MM.1S (cell line): ENCODE data around the gene MAGI1.

ENCODE experiments used
- DNase-seq: peaks from one replicate; pipeline ENCODE4 v3.0.0-alpha.2; 2015
- H2AFZ ChIP-seq: fragments of 300-600 bp; sonication (generic); 2 replicates; pipeline ENCODE4 v1.6.0; 2016; ENCODE audit warnings: antibody characterized with exemption, low read length
- H3F3A ChIP-seq: fragments of 300-600 bp; sonication (generic); 2 replicates; pipeline ENCODE4 v1.6.1; 2016; ENCODE audit warnings: mild to moderate bottlenecking, antibody characterized with exemption, low read length, moderate library complexity, mixed read lengths; ENCODE audit not compliant: insufficient read depth
- H3K27ac ChIP-seq: fragments of 300-600 bp; sonication (generic); 2 replicates; pipeline ENCODE4 v1.5.1; 2016; ENCODE audit warnings: mild to moderate bottlenecking, low read length
- H3K27me3 ChIP-seq: fragments of 300-600 bp; sonication (generic); replicated peaks from 2 replicates; pipeline ENCODE4 v1.6.0; 2016; ENCODE audit warnings: low read length; ENCODE audit not compliant: insufficient read depth
- H3K36me3 ChIP-seq: fragments of 300-600 bp; sonication (generic); replicated peaks from 2 replicates; pipeline ENCODE4 v1.6.1; 2016; ENCODE audit warnings: mild to moderate bottlenecking, low read length, mixed read lengths; ENCODE audit not compliant: insufficient read depth
- H3K4me1 ChIP-seq: fragments of 300-600 bp; sonication (generic); 2 replicates; pipeline ENCODE4 v1.6.1; 2016; ENCODE audit warnings: low read length, mixed read lengths
- H3K4me2 ChIP-seq: fragments of 300-600 bp; sonication (generic); 2 replicates; pipeline ENCODE4 v1.6.0; 2016; ENCODE audit warnings: low read depth, low read length
- H3K4me3 ChIP-seq: fragments of 300-600 bp; sonication (generic); 2 replicates; pipeline ENCODE4 v1.5.1; 2016; ENCODE audit warnings: low read length, mixed read lengths
- H3K79me2 ChIP-seq: fragments of 300-600 bp; sonication (generic); 2 replicates; pipeline ENCODE4 v1.6.1; 2016; ENCODE audit warnings: mixed run types, low read length, mixed read lengths
- H3K9ac ChIP-seq: fragments of 300-600 bp; sonication (generic); 2 replicates; pipeline ENCODE4 v1.6.1; 2016; ENCODE audit warnings: low read length, mixed read lengths
- H3K9me2 ChIP-seq: fragments of 300-600 bp; sonication (generic); replicated peaks from 2 replicates; pipeline ENCODE4 v1.6.1; 2016; ENCODE audit warnings: mild to moderate bottlenecking, low read length, mixed read lengths; ENCODE audit not compliant: insufficient read depth
- H3K9me3 ChIP-seq: fragments of 300-600 bp; sonication (generic); replicated peaks from 2 replicates; pipeline ENCODE4 v1.6.1; 2016; ENCODE audit warnings: mild to moderate bottlenecking, low read length, mixed read lengths; ENCODE audit not compliant: insufficient read depth
- H4K20me1 ChIP-seq: fragments of 300-600 bp; sonication (generic); 2 replicates; pipeline ENCODE4 v1.6.1; 2016; ENCODE audit warnings: mild to moderate bottlenecking, low read length, moderate library complexity, mixed read lengths; ENCODE audit not compliant: insufficient read depth
- EZH2 ChIP-seq: fragments of 300-600 bp; sonication (generic); optimal IDR thresholded peaks from 2 replicates; pipeline ENCODE3; 2017; ENCODE audit warnings: low read depth, mild to moderate bottlenecking, antibody characterized with exemption, low read length, mixed read lengths
- EZH2phosphoT487 ChIP-seq: fragments of 300-600 bp; sonication (generic); IDR thresholded peaks from 2 replicates; pipeline ENCODE4 v1.6.1; 2018; ENCODE audit warnings: antibody characterized with exemption, low read length
- TF ChIP-seq, protein P1 (sequence below): fragments of 300-600 bp; sonication (generic); IDR thresholded peaks from 2 replicates; pipeline ENCODE4 v1.5.1; 2016; ENCODE audit warnings: antibody characterized with exemption, low read length, mixed read lengths

Gene MAGI1

DNA sequence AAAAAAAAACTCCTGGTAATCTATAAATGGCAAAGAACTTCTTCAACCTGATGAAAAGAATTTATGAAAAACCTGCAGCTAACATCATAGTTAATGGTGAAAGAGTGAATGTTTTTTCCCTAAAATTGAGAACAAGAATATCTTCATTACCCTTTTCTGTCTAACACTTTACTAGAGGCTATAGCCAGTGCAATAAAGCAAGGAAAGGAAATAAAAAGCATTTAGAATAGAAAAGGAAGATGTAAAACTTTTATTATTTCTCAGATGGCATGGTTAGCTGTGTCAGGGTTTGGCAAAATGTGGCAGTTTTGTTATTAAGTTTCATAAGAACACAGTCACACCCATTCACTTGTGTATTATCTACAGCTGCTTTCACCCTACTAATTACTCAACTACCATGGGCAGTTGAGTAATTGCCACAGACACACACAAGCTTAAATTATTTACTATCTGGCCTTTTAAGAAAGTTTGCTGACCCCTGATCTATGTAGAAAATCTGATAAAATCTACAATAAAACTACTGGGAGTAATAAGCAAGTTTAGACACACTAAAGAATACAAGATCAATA, 465.1 kb downstream of the MAGI1 start:
- H3K27ac ChIP-seq: no peak overlapping the region
- H3F3A ChIP-seq: no peaks in the 10 kb centered on the region
- H3K9me2 ChIP-seq: no peaks in the 10 kb centered on the region
- H3K4me3 ChIP-seq: no peak overlapping the region
- no peaks in the 10 kb centered on the region for H3K27me3 ChIP-seq
- H3K4me1 ChIP-seq: no peaks in the 10 kb centered on the region
- no peaks in the 10 kb centered on the region for H4K20me1 ChIP-seq
- no peak for DNase-seq
- no peak overlapping the region for H3K9ac ChIP-seq
- TF ChIP-seq, protein P1, sequence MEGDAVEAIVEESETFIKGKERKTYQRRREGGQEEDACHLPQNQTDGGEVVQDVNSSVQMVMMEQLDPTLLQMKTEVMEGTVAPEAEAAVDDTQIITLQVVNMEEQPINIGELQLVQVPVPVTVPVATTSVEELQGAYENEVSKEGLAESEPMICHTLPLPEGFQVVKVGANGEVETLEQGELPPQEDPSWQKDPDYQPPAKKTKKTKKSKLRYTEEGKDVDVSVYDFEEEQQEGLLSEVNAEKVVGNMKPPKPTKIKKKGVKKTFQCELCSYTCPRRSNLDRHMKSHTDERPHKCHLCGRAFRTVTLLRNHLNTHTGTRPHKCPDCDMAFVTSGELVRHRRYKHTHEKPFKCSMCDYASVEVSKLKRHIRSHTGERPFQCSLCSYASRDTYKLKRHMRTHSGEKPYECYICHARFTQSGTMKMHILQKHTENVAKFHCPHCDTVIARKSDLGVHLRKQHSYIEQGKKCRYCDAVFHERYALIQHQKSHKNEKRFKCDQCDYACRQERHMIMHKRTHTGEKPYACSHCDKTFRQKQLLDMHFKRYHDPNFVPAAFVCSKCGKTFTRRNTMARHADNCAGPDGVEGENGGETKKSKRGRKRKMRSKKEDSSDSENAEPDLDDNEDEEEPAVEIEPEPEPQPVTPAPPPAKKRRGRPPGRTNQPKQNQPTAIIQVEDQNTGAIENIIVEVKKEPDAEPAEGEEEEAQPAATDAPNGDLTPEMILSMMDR: no peak
- TF ChIP-seq EZH2phosphoT487: no peak
- no peak for TF ChIP-seq EZH2
- H3K79me2 ChIP-seq: no peaks in the 10 kb centered on the region
- H3K9me3 ChIP-seq: no peaks in the 10 kb centered on the region
- H3K4me2 ChIP-seq: no peak overlapping the region
- no peaks in the 10 kb centered on the region for H3K36me3 ChIP-seq
- H2AFZ ChIP-seq: no peak overlapping the region

DNA sequence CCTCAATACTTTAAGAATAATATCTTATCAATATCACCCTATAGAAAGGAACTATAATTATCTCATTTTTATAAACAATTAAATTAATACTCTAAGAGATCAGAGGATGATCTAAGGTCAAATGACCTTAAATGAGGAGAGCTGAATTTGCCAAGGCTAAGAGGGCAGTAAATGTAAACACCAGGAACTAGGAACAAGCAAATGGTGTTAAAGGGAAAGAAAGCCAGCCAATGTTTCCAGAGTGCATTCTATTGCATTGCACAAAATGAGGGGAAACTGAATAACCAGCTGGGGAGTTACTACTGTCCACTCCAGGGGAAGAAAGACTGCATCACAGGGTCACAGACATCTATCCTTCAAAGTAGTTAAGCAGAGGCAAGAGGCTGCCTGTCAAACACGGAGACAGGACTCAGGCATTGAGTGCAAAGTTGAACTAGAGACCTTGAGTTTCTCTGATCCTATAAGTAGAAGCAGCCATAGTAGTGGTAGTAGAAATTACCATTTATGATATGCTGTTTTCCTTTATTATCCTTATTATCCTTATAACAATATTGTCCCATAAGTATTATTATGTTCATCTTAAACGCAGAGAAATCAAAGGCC, 466.4 kb downstream of the MAGI1 start:
- no peak overlapping the region for H3K4me2 ChIP-seq
- no peak for DNase-seq
- no peak overlapping the region for H3K27ac ChIP-seq

DNA sequence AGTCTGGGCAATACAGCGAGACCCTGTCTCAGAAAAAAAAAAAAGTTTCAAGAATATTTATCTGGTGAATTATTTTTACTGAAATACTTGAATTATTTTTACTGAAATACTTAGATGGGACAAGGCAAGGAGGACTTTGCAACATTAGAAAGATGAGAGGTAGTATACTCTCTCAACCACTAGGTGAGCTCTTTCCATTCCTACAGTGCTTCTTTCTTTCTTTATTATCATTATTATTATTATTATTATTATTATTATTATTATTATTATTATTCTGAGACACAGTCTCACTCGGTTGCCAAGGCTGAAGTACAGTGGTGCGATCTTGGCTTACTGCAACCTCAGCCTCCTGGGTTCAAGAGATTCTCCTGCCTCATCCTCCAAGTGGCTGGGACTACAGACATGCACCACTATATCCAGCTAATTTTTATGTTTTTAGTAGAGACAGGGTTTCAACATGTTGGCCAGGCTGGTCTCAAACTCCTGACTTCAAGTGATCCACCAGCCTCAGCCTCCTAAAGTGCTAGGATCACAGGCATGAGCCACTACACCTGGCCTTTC, 468.8 kb downstream of the MAGI1 start:
- no peaks in the 10 kb centered on the region for H3K9me3 ChIP-seq
- H3K4me3 ChIP-seq: no peak overlapping the region
- H3K27me3 ChIP-seq: no peaks in the 10 kb centered on the region
- no peak overlapping the region for H2AFZ ChIP-seq
- no peaks in the 10 kb centered on the region for H4K20me1 ChIP-seq
- H3K36me3 ChIP-seq: no peaks in the 10 kb centered on the region
- no peak overlapping the region for H3K9ac ChIP-seq
- H3K9me2 ChIP-seq: no peaks in the 10 kb centered on the region
- no peaks in the 10 kb centered on the region for H3K4me1 ChIP-seq
- no peaks in the 10 kb centered on the region for H3K79me2 ChIP-seq
- no peak overlapping the region for H3K27ac ChIP-seq
- H3F3A ChIP-seq: no peaks in the 10 kb centered on the region
- no peak overlapping the region for H3K4me2 ChIP-seq
- DNase-seq: no peak
- TF ChIP-seq EZH2 (no peak), EZH2phosphoT487 (no peak)
- TF ChIP-seq, protein P1: no peak

More for the DNA sequence above, 466.4 kb downstream of the MAGI1 start:
- Histone ChIP-seq H3K4me3 (no peak overlapping the region), H3K36me3 (no peaks in the 10 kb centered on the region), H3K9ac (no peak overlapping the region), H3K79me2 (no peaks in the 10 kb centered on the region), H3K4me1 (no peaks in the 10 kb centered on the region), H2AFZ (no peak overlapping the region), H3K9me2 (no peaks in the 10 kb centered on the region), H3K9me3 (no peaks in the 10 kb centered on the region), H3F3A (no peaks in the 10 kb centered on the region), H4K20me1 (no peaks in the 10 kb centered on the region), H3K27me3 (no peaks in the 10 kb centered on the region)
- TF ChIP-seq EZH2phosphoT487 (no peak), EZH2 (no peak)
- TF ChIP-seq, protein P1: no peak
